ENCODE measurements around the gene NFATC3. TPM values are rescaled to one million over a fixed set of nuclear protein-coding genes. Genes with fewer than 3 reads are reported as not detected.

The NFATC3 gene
- total RNA-seq, 1 donor from 2014 or later: 136 TPM

DNA sequence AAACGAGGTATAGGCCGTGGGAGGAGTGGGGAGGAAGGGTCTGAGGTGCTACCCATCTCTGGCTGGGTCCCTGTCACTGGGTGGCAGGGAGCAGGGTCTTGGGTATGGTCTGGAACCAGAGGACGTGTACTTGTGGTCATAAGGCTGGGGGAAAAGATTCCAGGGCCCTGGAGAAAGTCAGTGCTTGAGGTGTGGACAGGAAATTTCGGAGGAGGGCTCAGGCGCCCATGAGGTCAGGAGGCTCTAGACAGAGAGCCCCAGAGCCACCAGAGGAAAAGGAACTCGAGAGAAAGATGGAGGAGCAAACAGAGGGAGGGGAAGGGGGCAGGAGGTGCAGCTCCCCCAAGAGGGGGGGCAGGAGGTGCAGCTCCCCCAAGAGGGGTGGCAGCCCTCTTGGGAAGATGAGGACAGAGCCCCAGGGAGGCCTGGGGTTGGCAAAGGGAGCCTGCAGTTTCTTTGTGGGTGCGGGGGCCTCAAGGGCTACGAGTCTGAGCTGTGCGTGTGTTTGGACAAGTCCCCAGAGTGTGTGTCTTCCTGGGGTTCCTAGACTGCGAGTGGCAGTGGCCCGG is 178.5 kb downstream of the NFATC3 start:
- intact Hi-C loops (cut with micrococcal nuclease): loop anchor here (1.0 kb wide), 3 partner anchors 18 to 47 kb away; partner anchors contain the start of genes PLA2G15 and SLC7A6OS
- H3K27me3 Mint-ChIP-seq (ENCODE audit: low read depth): no peaks in the 10 kb centered on the region
- peaks cover 25% of the 10 kb centered on the region for H3K36me3 Mint-ChIP-seq (ENCODE audit: low read depth)
- no peaks in the 10 kb centered on the region for H3K9me3 Mint-ChIP-seq
- peak overlapping the region; percentile 96 for H3K27ac Mint-ChIP-seq
- peaks cover 30% of the 10 kb centered on the region for H3K4me1 Mint-ChIP-seq (ENCODE audit: low read depth)
- peak overlapping the region; percentile 89 for H3K4me3 Mint-ChIP-seq (ENCODE audit: low read depth)
- DNase-seq (ENCODE audit: low spot score): no peak

DNA sequence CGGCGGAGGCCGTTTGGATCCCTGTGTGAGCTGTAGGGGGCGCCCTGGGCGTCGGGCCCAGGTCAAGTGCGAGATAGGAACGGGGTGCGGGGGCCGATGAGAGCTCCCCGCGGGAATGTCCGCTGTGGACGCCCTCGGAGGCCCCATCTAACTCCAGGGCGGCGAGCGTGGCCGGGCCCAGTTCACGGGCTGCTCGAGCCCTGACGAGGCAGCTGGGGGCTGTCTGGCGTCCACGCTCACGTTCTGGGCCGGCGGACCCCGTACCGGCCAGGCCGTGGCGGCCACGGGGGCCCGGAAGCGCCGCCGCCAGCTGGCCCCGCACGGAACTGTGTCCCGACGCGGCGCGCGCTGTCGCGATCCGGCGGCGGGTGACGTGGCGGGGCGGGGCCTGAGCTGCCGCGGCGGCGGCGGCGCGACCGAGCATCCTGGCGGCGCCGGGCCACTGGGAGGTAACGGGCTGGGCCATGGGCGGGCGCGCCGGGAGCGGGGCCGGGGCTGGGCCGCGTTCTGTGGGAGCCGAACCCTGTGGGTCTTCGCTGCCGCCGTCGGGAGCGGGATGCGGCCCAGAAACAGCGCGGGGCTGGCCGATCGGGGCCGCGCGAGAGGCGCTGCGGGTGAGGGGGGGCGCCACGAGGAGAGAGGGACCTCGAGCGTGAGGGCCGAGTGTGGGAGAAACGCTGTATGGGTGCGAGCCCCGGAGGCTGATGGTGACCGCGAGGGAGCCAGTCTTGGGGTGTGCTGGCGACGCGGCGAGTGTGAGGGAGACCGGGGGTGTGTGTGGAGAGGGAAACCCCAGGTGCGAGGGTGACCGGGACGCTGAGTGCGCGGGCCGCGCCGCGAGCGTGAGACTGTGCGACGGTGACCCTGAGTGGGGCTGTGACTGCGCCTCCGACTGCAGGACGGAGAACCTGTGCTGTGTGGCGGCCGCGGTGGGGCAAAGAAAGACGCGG is 179.2 kb downstream of the NFATC3 start, which contains the start of gene SLC7A6:
TSS of gene SLC7A6 (plus strand) at position 399 of the 950 bp plus-strand sequence. CDS start 10,201 bp downstream, outside the sequence.
- peak; percentile 79 for DNase-seq (ENCODE audit: low spot score)
- intact Hi-C loops (cut with micrococcal nuclease): loop anchor here (1.0 kb wide), 4 partner anchors 11 to 46 kb away; partner anchors contain the start of genes PLA2G15 and SLC7A6OS
- H3K4me1 Mint-ChIP-seq (ENCODE audit: low read depth): peaks cover 36% of the 10 kb centered on the region
- no peaks in the 10 kb centered on the region for H3K9me3 Mint-ChIP-seq
- H3K27ac Mint-ChIP-seq: peak within 1 kb of the TSS; percentile 97
- H3K36me3 Mint-ChIP-seq (ENCODE audit: low read depth): peaks cover 32% of the 10 kb centered on the region
- H3K4me3 Mint-ChIP-seq (ENCODE audit: low read depth): peak within 1 kb of the TSS; percentile 93
- H3K27me3 Mint-ChIP-seq (ENCODE audit: low read depth): no peaks in the 10 kb centered on the region

DNA sequence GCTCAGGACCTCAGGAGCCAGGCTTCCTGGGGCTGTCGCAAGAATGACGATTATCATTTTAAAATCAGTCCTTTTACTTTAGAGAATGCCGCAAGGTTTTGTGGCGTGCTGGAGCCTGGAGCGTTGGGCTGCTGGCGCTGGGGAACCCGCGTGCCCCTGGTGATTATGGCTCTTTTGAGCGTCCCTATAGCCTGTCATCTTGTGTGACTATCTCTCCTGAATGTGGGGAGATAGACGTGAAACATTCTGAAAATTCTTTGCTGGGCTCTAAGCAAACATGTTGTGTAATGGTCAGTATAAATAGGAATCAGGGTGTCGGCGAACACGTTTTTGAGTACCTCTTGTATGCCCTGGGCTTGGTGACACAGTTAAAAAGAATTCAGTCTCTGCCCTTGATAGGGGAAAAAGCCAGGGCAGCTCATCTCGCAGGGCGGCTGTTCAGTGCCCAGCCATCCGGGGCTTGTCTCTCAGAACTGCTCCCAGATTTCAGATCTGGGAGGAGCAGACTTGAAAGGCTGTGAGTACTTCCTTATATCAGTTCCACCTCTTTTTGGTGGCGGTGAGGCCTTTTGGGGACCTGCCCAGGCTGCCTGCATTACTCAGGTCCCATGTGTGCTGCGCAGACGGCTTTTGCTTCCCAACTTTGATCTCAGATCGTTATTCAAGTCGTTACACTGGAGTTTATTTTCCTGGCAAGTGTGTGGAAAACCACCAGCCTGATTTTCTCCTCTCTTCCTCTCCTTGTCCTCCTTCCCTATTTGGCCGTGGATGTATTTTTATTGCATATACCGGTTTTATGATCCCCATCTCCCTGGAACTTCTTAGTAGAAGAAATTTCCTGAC is 180.1 kb downstream of the NFATC3 start:
- Mint-ChIP-seq H3K36me3 (ENCODE audit: low read depth) (peaks cover 41% of the 10 kb centered on the region), H3K4me3 (ENCODE audit: low read depth) (peak overlapping the region; percentile 93), H3K4me1 (ENCODE audit: low read depth) (peaks cover 45% of the 10 kb centered on the region), H3K27ac (peak overlapping the region; percentile 97), H3K27me3 (ENCODE audit: low read depth) (no peaks in the 10 kb centered on the region), H3K9me3 (no peaks in the 10 kb centered on the region)
- no peak for DNase-seq (ENCODE audit: low spot score)
- intact Hi-C loops (cut with micrococcal nuclease): loop anchor here (1.0 kb wide), 1 partner anchor 10 kb away; no protein-coding TSS in a partner anchor

DNA sequence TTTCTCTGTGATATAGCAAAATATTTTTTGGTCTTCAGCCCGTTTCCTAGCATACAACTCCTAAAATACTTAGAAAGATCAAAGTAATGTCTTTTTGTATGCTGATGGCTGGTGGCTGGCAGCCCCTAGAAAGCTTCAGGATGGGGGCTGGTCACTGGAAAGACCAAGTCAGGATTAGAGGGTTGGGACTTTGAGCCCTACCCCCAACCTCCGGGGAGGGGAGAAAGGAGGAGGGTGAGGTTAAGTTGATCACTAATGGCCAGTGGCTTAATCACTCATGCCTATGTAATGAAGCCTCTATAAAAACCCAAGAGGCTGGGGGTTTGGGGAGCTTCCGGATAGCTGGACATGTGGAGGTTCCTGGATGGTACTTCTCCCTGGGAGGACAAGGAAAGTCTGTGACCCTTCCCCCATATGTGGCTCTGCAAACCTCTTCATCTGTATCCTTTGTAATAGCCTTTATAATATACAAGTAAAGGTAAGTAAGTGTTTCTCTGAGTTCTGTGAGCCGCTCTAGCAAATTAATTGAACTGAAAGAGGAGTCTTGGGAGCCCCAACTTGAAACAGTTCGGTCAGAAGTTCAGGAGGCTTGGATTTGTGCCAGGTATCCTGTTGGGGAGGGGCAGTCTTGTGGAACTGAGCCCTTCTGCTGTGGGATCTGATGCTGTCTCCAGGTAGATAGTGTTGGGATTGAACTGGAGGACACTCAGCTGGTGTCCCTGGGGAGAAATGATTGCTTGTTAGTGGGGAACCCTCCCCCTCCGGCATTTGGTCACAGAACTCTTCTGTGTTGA is 182.6 kb downstream of the NFATC3 start:
- Mint-ChIP-seq H3K9me3 (no peaks in the 10 kb centered on the region), H3K27me3 (ENCODE audit: low read depth) (no peaks in the 10 kb centered on the region), H3K27ac (peak overlapping the region; percentile 46), H3K4me1 (ENCODE audit: low read depth) (peaks cover 60% of the 10 kb centered on the region), H3K36me3 (ENCODE audit: low read depth) (peaks cover 66% of the 10 kb centered on the region), H3K4me3 (ENCODE audit: low read depth) (peak overlapping the region; percentile 52)
- intact Hi-C loops (cut with micrococcal nuclease): no loop called here
- no peak for DNase-seq (ENCODE audit: low spot score)

DNA sequence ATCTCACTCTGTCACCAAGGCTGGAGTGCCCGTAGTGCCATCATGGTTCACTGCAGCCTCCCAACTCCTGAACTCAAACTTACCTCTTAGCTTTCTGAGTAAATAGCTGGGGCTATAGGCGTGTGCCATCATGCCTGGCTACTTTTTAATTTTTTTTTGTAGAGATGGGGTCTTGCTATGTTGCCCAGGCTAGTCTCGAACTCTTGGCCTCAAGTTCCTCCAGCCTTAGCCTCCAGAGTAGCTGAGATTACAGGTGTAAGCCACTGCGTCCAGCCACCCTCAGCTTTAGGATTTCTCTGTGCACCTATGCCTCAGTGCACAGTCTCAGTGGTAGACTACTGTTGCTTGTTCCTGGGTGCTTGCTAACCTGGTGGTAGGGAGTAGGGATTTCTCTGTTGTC is 184.6 kb downstream of the NFATC3 start:
- Mint-ChIP-seq H3K9me3 (no peaks in the 10 kb centered on the region), H3K27ac (peak overlapping the region; percentile 77), H3K27me3 (ENCODE audit: low read depth) (no peaks in the 10 kb centered on the region), H3K4me3 (ENCODE audit: low read depth) (peak overlapping the region; percentile 44), H3K36me3 (ENCODE audit: low read depth) (peaks cover 84% of the 10 kb centered on the region), H3K4me1 (ENCODE audit: low read depth) (peaks cover 71% of the 10 kb centered on the region)
- no peak for DNase-seq (ENCODE audit: low spot score)
- intact Hi-C loops (cut with micrococcal nuclease): loop anchor here (1.0 kb wide), 1 partner anchor 20 kb away; no protein-coding TSS in a partner anchor

DNA sequence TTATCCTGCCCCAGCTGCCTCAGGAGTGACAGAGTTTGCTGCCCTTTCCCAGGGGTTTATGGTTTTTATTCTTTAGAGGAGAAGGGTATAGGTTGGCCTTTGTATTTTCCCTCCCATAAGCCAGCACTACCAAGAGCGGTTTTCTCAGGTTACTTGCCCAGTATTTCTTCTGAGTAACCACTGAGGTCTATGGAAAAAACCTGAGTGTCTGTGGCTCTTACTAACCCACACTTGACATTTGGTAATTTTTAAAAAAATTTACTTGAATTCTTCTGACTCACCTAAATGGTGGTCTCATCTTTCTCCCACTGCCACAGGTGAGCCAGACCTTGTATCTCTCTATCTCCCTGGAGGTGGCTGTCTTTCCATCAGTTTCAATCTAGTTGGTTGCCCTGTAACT is 185.2 kb downstream of the NFATC3 start:
- Mint-ChIP-seq H3K36me3 (ENCODE audit: low read depth) (peaks cover 84% of the 10 kb centered on the region), H3K4me3 (ENCODE audit: low read depth) (peak overlapping the region; percentile 39), H3K4me1 (ENCODE audit: low read depth) (peaks cover 74% of the 10 kb centered on the region), H3K27ac (peak overlapping the region; percentile 77), H3K27me3 (ENCODE audit: low read depth) (no peaks in the 10 kb centered on the region), H3K9me3 (no peaks in the 10 kb centered on the region)
- intact Hi-C loops (cut with micrococcal nuclease): loop anchor here (1.0 kb wide), 1 partner anchor 19 kb away; no protein-coding TSS in a partner anchor
- DNase-seq (ENCODE audit: low spot score): no peak

DNA sequence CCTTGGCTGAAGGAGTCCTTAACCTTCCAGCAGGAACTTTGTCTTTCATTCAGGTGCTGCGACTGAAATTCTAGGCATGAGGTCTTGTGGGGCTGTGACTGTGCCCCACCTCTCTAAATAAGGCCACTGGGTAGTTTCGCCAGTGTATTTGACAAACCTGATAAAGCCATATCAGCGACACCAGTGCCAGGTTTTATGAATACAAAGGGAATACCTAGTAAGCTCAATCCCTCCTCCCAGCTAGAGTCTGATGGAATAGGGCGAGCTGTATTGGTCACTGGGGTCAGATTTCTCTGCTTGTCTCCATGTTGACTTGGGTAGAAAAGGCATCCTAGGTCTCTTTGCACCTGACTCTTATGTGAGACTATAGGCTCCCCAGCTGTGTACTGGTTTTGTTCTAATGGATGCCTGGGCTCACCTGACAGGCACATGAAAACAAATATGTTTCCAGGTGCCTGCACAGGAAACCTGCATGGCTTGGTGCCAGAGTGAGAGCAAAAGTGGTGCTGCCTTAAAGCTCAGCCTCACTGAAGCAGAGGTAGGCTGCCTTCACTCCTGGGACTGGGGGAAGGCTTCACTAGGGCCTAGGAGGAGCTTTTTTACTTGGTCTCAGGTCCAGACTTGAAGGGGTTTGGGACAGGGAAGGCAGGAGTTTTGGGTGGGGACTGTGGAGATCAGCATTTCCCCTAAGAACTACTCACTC is 187.5 kb downstream of the NFATC3 start:
- Mint-ChIP-seq H3K4me1 (ENCODE audit: low read depth) (peaks cover 73% of the 10 kb centered on the region), H3K27me3 (ENCODE audit: low read depth) (no peaks in the 10 kb centered on the region), H3K36me3 (ENCODE audit: low read depth) (peaks cover 86% of the 10 kb centered on the region), H3K9me3 (no peaks in the 10 kb centered on the region), H3K4me3 (ENCODE audit: low read depth) (peak overlapping the region; percentile 71), H3K27ac (peak overlapping the region; percentile 85)
- no peak for DNase-seq (ENCODE audit: low spot score)
- intact Hi-C loops (cut with micrococcal nuclease): no loop called here

DNA sequence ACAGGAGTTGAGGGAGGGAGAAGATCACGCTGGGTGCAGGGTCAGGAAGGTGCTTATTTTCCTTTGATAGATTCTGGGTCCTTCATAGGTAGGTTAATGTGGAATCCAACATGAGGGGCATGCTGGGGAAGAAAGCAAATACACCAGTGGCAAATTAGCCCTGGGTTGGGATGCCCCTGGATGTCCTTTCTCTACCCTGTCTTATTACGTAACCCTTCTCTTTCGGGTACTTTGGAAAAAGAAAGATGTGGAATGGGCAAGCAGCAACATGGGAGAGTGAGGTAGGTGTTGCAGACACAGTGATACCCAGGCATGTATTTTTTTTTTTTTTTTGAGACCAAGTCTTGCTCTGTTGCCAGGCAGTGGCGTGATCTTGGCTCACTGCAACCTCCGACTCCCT is 188.3 kb downstream of the NFATC3 start:
- Mint-ChIP-seq H3K27me3 (ENCODE audit: low read depth) (no peaks in the 10 kb centered on the region), H3K4me3 (ENCODE audit: low read depth) (peak overlapping the region; percentile 71), H3K36me3 (ENCODE audit: low read depth) (peaks cover 82% of the 10 kb centered on the region), H3K4me1 (ENCODE audit: low read depth) (peaks cover 65% of the 10 kb centered on the region), H3K9me3 (no peaks in the 10 kb centered on the region), H3K27ac (peak overlapping the region; percentile 85)
- no peak for DNase-seq (ENCODE audit: low spot score)
- intact Hi-C loops (cut with micrococcal nuclease): no loop called here

DNA sequence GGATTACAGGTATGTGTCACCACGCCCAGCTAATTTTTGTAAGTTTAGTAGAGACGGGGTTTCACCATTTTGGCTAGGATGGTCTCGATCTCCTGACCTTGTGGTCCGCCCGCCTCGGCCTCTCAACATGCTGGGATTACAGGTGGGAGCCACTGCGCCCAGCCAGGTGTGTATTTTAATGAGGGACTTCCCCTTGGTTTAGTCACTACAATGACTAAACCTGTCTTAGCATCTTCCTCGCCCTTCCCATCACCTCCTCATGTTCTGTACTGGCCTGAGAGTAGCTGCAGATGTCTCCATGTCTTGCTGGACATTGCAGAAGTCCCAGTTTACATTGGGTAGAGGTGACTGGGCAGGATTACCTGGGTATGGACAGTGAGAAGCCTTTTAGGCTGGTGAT is 188.7 kb downstream of the NFATC3 start:
- intact Hi-C loops (cut with micrococcal nuclease): no loop called here
- H3K4me3 Mint-ChIP-seq (ENCODE audit: low read depth): peak overlapping the region; percentile 33
- H3K9me3 Mint-ChIP-seq: no peaks in the 10 kb centered on the region
- DNase-seq (ENCODE audit: low spot score): no peak
- peaks cover 79% of the 10 kb centered on the region for H3K36me3 Mint-ChIP-seq (ENCODE audit: low read depth)
- H3K27me3 Mint-ChIP-seq (ENCODE audit: low read depth): no peaks in the 10 kb centered on the region
- H3K4me1 Mint-ChIP-seq (ENCODE audit: low read depth): peaks cover 65% of the 10 kb centered on the region
- peak overlapping the region; percentile 63 for H3K27ac Mint-ChIP-seq

DNA sequence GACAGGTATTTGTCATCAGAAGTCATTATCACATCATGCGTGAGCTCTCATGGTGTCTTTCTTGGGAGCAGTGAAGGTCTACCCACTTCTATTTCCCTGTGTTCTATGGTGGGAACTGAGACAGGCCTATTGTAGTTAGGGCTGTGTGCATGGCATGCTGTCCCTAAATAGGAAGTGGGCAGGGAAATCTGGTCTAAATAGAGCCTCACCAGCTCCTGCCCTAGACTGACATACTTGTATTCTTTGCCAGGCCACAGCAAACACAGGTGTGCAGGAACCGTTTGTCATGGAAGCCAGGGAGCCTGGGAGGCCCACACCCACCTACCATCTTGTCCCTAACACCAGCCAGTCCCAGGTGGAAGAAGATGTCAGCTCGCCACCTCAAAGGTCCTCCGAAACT is 189.3 kb downstream of the NFATC3 start:
- Mint-ChIP-seq H3K27ac (peak overlapping the region; percentile 63), H3K4me3 (ENCODE audit: low read depth) (peak overlapping the region; percentile 33), H3K4me1 (ENCODE audit: low read depth) (peaks cover 60% of the 10 kb centered on the region), H3K27me3 (ENCODE audit: low read depth) (no peaks in the 10 kb centered on the region), H3K9me3 (no peaks in the 10 kb centered on the region), H3K36me3 (ENCODE audit: low read depth) (peaks cover 77% of the 10 kb centered on the region)
- no peak for DNase-seq (ENCODE audit: low spot score)
- intact Hi-C loops (cut with micrococcal nuclease): no loop called here

DNA sequence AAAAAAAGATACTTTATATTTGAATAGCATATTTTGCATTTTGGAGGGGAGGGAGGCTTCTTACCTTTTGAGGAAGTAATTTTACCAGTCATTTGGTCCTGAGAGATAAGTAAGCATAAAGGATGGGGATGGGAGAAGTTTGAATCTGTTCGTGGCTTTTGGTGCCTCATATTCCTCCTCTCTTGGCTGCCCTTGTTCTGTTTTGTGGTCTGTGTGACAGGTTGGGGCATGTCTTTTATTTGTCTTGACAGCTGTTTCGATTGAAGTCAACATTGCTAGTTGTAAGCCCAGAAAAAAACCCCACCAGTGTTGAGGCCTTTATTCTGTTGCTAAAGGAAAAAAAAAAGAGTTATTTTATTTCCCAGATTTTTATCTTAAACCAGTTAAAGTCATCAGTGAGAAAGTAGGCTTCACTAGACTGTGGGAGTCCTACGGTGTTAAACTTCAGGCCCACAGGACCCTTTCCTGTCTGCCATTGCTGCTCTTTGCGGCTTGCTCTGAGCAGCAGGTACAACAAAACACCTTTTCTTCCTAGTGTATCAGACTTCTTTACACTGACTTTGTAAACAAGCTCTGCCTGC is 190.5 kb downstream of the NFATC3 start:
- H3K9me3 Mint-ChIP-seq: no peaks in the 10 kb centered on the region
- peak; percentile 31 for DNase-seq (ENCODE audit: low spot score)
- peak overlapping the region; percentile 44 for H3K4me3 Mint-ChIP-seq (ENCODE audit: low read depth)
- H3K36me3 Mint-ChIP-seq (ENCODE audit: low read depth): peaks cover 72% of the 10 kb centered on the region
- H3K4me1 Mint-ChIP-seq (ENCODE audit: low read depth): peaks cover 51% of the 10 kb centered on the region
- peak overlapping the region; percentile 76 for H3K27ac Mint-ChIP-seq
- intact Hi-C loops (cut with micrococcal nuclease): loop anchor here (1.0 kb wide), 2 partner anchors 9 to 10 kb away; no protein-coding TSS in a partner anchor
- H3K27me3 Mint-ChIP-seq (ENCODE audit: low read depth): no peaks in the 10 kb centered on the region
